ENCODE data around the gene MYG1. TPM values are rescaled to one million over a fixed set of nuclear protein-coding genes. Genes with fewer than 3 reads are reported as not detected.
A peak's percentile ranks its signal among the peaks of the same experiment; 100 is the strongest.

MYG1 gene
- polyA plus RNA-seq, 1 donor (not counting 4 experiments of a cell fraction or from before 2014, with no cell fraction given) = 27.2 TPM

DNA sequence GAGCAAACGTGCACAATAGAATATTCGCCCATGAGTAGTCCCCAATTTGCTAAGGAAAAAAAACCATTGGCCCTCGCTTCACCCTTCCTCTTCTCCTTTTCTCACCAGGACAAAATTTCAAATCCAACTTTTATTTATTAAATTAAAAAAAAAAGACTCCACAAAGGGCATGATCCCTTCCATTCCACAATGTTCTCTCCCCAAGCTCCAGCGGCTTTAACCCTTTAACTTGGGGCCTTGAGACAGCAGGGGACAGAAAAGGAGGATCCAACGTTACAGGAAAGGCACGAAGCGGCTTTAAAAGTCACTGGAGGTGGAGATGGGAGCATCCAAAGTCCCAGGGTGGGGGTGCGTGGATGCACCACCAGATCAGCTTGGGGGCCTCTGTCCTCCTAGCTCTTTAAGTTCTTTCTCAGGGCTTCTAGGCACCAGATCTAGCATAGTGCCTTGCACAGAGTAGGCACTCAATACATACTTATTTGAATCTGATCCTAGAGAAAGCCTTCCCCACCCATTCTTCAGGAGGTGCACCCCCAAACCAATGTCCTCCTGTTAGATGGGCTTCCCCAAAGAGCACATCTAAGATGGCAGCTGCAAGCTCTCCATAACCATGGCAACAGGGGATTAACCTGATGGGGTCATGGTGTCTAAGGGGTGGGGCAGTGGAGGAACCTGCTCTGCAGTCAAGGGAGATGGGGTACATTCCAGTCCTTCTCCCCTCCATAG lies 27.1 kb downstream of the MYG1 start:
- dilution Hi-C loops (cut with MboI; ENCODE audit: extremely low pct_ligation_motif_present, low sequenced_read_pairs) = no loop called here
- TF ChIP-seq, protein P1, sequence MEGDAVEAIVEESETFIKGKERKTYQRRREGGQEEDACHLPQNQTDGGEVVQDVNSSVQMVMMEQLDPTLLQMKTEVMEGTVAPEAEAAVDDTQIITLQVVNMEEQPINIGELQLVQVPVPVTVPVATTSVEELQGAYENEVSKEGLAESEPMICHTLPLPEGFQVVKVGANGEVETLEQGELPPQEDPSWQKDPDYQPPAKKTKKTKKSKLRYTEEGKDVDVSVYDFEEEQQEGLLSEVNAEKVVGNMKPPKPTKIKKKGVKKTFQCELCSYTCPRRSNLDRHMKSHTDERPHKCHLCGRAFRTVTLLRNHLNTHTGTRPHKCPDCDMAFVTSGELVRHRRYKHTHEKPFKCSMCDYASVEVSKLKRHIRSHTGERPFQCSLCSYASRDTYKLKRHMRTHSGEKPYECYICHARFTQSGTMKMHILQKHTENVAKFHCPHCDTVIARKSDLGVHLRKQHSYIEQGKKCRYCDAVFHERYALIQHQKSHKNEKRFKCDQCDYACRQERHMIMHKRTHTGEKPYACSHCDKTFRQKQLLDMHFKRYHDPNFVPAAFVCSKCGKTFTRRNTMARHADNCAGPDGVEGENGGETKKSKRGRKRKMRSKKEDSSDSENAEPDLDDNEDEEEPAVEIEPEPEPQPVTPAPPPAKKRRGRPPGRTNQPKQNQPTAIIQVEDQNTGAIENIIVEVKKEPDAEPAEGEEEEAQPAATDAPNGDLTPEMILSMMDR (optimal IDR thresholded peaks at IDR 0.05 in 1 of 3, IDR thresholded peaks at IDR 0.05 in 1 of 3, conservative IDR thresholded peaks at IDR 0.05 in 1 of 3; ENCODE audit: extremely low read depth in 1 of 3, insufficient read depth in 2 of 3, low read length in 3 of 3) = no peak
- no peak for TF ChIP-seq EZH2 (IDR thresholded peaks at IDR 0.05; ENCODE audit: low read length)
- H3K27me3 ChIP-seq (ENCODE audit: control insufficient read depth, extremely low read depth, insufficient read depth, low read length) = no peaks in the 10 kb centered on the region
- H3K4me2 ChIP-seq (ENCODE audit: control insufficient read depth, extremely low read depth, insufficient read depth, low read depth, low read length) = no peak overlapping the region
- DNase-seq (ENCODE audit: low read depth, low spot score) = no peak
- H3K9me3 ChIP-seq (ENCODE audit: control insufficient read depth, low read depth, low read length) = no peaks in the 10 kb centered on the region
- H3K79me2 ChIP-seq (ENCODE audit: control insufficient read depth, insufficient read depth, low read length) = no peaks in the 10 kb centered on the region
- H3K4me1 ChIP-seq (ENCODE audit: control insufficient read depth, extremely low read depth, insufficient read depth, low read length) = peaks cover 14% of the 10 kb centered on the region
- FAIRE-seq = no peak
- no peak overlapping the region for H3K4me3 ChIP-seq (ENCODE audit: control insufficient read depth in 2 of 3, extremely low read depth in 1 of 3, insufficient read depth in 2 of 3, low read depth in 1 of 3, low read length in 3 of 3)
- H4K20me1 ChIP-seq (ENCODE audit: control insufficient read depth, extremely low read depth, insufficient read depth, low read length) = no peaks in the 10 kb centered on the region
- H3K36me3 ChIP-seq (ENCODE audit: control insufficient read depth in 2 of 2, extremely low read depth in 1 of 2, insufficient read depth in 2 of 2, low read length in 2 of 2) = no peaks in the 10 kb centered on the region
- H3K9ac ChIP-seq (ENCODE audit: control insufficient read depth, extremely low read depth, insufficient read depth, low read length) = no peak overlapping the region
- no peak overlapping the region for H3K27ac ChIP-seq (ENCODE audit: control insufficient read depth, insufficient read depth, low read length)
- no peaks in the 10 kb centered on the region for H3K9me1 ChIP-seq (ENCODE audit: control insufficient read depth, extremely low read depth, insufficient read depth, low read length)
- no peak overlapping the region for H2AFZ ChIP-seq (ENCODE audit: control insufficient read depth, low read length)

- Histone ChIP-seq H3K9me3 (ENCODE audit: control insufficient read depth, low read depth, low read length) (no peaks in the 10 kb centered on the region), H3K4me2 (ENCODE audit: control insufficient read depth, extremely low read depth, insufficient read depth, low read depth, low read length) (no peak overlapping the region), H3K4me1 (ENCODE audit: control insufficient read depth, extremely low read depth, insufficient read depth, low read length) (peaks cover 10% of the 10 kb centered on the region), H4K20me1 (ENCODE audit: control insufficient read depth, extremely low read depth, insufficient read depth, low read length) (no peaks in the 10 kb centered on the region), H2AFZ (ENCODE audit: control insufficient read depth, low read length) (no peak overlapping the region), H3K27ac (ENCODE audit: control insufficient read depth, insufficient read depth, low read length) (no peak overlapping the region), H3K9ac (ENCODE audit: control insufficient read depth, extremely low read depth, insufficient read depth, low read length) (no peak overlapping the region), H3K27me3 (ENCODE audit: control insufficient read depth, extremely low read depth, insufficient read depth, low read length) (no peaks in the 10 kb centered on the region), H3K4me3 (ENCODE audit: control insufficient read depth in 2 of 3, extremely low read depth in 1 of 3, insufficient read depth in 2 of 3, low read depth in 1 of 3, low read length in 3 of 3) (no peak overlapping the region), H3K9me1 (ENCODE audit: control insufficient read depth, extremely low read depth, insufficient read depth, low read length) (no peaks in the 10 kb centered on the region), H3K79me2 (ENCODE audit: control insufficient read depth, insufficient read depth, low read length) (no peaks in the 10 kb centered on the region), H3K36me3 (ENCODE audit: control insufficient read depth in 2 of 2, extremely low read depth in 1 of 2, insufficient read depth in 2 of 2, low read length in 2 of 2) (no peaks in the 10 kb centered on the region)
- TF ChIP-seq EZH2 (IDR thresholded peaks at IDR 0.05; ENCODE audit: low read length) = no peak
- TF ChIP-seq, protein P1 (optimal IDR thresholded peaks at IDR 0.05 in 1 of 3, IDR thresholded peaks at IDR 0.05 in 1 of 3, conservative IDR thresholded peaks at IDR 0.05 in 1 of 3; ENCODE audit: extremely low read depth in 1 of 3, insufficient read depth in 2 of 3, low read length in 3 of 3) = peak in 2 of 3 experiments; percentile 7 to 37
- no peak for FAIRE-seq
- no peak for DNase-seq (ENCODE audit: low read depth, low spot score)
- dilution Hi-C loops (cut with MboI; ENCODE audit: extremely low pct_ligation_motif_present, low sequenced_read_pairs) = no loop called here
These were observed 28.0 kb downstream of the MYG1 start for GRCh38 chr12:53327435-53328042.

Data from keratinocyte (primary cell).